HG02759 (cell line): Measurements from ENCODE around the gene HEMGN.

Source experiments
- ATAC-seq: cut with Tn5 transposase; IDR thresholded peaks from one replicate; pipeline ENCODE4 v1.9.1; 2021; ENCODE audit warnings: mild to moderate bottlenecking, moderate library complexity; ENCODE audit not compliant: unreplicated experiment

Gene HEMGN

DNA sequence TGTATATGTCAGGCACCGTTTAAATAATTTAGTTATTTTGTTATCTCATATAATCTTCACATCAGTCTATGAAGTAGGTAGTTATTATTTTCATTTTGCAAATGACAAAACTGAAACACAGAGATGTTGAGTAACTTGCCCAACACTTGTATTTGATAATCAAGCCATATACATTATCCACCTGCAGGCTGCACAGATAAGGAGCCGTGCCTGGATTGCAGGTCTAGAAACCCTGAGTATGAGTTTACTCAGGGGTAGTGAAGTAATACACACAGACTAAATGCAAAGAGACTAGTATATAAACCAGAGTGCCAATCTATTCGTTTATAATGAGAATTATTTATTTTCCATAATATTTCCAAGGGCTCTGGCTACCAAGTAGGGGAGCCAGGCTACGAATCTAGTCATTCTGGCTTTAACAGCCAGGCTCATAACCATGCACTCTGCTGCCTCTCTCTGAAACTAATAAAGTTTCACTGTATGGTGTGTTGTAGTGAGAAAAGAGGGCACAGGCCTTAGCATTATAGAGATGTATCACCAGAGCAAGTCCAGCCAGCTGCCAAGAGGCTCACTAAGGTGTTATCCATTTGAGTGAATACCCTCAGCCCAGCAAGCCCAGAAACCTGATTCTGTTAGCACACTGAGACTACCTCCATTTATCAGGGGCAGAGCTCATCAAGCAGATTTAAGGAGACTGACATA is 4.5 kb downstream of the HEMGN start:
- no peak for ATAC-seq

GRCh38 chr9:97930972-97931371 is 7.0 kb downstream of the HEMGN start:
- no peak for ATAC-seq

GRCh38 chr9:97928986-97929604 is 8.9 kb downstream of the HEMGN start:
- ATAC-seq, result no peak

DNA sequence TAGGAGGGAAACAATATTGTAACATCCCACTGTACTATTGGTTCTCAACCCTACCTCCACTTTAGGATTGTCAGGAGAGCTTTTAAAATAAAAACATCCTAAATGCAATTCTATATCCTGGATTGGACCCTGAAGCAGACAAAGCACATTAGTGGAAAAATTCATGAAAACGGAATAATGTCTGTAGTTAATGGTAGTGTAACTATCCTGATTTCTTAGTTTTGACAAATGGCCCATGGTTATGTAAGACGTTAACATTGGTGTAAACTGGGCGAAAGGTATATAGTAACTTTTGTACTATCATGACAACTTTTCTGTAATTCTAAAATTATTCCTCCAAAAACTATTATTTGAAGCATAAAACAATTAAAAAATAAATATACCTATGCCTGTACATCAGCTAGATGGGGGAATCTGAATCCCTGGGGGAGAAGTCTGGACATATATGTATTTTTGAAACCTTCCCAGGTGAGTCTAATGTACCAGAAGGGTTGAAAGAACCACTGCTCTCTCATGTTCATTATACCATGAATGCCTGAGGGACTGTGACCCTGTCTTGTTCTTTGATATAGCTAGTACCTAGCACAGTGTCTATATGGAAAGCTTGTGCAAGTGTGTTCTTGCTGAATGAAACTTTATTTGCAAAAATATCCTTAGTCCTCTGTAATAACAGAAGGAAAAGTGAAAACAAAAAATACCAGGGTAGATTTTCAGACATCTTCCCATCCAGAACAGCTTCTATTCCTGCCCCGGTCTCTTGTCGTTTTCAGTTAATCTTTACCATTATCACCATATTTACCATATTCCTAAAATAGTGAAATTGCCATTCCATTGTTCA is 12.3 kb downstream of the HEMGN start:
- ATAC-seq, result no peak

- ATAC-seq, result no peak
Measured at GRCh38 chr9:97924386-97924785, 13.6 kb downstream of the HEMGN start.

- ATAC-seq, result peak; percentile 28
Measured at GRCh38 chr9:97923529-97924108, 14.4 kb downstream of the HEMGN start.

- ATAC-seq, result peak; percentile 89
Measured at GRCh38 chr9:97921959-97922724, 15.8 kb downstream of the HEMGN start, which contains the start of gene TRMO. TSS of gene TRMO (minus strand) at chr9:97922500. CDS start at chr9:97922493, 7 bp downstream.

- ATAC-seq, result no peak
Measured at GRCh38 chr9:97919217-97919813, 18.7 kb downstream of the HEMGN start.

DNA sequence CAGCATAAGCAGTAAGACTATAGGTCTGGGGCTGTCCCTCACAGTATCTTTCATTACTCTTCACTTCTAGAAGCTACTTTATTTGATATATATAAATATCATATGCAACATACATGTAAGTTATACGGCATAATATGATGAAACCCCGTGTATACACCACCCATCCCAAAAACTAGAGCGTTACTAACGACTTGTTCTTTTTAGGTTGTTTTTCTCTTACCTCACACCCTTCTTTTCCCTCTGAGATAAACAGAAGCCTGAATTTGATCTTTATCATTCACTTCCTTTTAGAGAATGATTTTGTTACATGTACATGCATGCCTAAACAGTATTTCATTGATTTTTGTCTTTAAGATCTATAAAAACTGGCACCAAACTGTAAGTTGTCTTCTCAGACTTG is 19.4 kb downstream of the HEMGN start:
- no peak for ATAC-seq

DNA sequence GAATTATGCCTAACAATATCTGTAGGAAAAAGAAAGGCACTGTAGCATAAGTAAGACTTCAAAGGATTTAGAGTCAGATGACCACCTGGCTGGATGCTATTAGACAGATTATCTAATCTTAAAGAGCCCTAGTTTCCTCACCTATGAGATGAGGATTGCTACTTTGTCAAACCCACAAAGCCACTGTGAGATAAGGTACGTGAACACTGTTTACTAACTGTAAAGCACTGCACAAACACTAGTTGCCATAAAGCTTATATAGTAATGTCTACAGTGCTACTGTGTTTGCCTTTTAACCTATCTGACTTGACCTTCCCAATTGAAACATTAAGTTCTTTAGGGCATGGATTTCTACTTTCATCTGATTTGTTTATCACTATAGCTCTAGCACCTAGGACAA is 26.0 kb downstream of the HEMGN start:
- ATAC-seq, result no peak

DNA sequence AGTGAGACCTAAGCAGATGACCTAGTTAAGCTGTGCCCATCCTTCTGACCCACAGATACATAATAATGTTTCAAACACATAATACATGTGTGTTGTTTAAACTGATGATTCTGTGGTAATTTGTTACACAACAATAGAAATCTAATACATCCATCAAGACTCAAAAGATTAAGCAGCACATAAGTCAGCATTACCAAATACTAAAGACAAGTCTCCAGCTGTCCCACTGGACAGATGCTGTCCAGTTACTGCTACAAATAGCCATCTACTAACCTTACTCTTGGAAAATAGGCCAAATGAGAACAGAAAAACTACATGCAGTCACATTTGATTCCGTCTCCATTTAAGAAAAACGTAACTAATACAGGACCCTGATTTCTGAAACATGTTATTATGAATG is 26.4 kb downstream of the HEMGN start:
- ATAC-seq, result no peak

GRCh38 chr9:97910357-97910756 is 27.6 kb downstream of the HEMGN start:
- ATAC-seq, result no peak

GRCh38 chr9:97908705-97909104 is 29.3 kb downstream of the HEMGN start:
- ATAC-seq, result no peak

DNA sequence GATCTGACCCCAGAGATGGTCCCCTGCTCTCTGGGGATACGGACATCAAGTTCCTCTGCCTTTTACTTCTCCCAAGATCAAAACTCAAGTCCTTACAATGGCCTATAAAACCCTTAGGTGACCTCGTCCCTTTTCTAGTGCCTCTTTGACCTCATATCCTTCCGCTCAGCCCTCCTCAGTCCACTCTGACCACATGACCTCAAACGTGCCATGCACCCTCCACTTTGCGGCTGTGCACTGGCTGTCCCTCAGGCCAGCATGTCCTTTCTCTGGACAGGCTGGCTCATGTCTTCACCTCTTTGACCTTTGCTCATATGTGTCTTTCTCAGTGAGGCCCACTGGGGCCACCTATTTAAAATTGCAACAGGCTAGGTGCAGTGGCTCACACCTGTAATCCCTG is 30.3 kb downstream of the HEMGN start:
- no peak for ATAC-seq

- ATAC-seq, result no peak
Measured at GRCh38 chr9:97907046-97907445, 30.9 kb downstream of the HEMGN start.

- no peak for ATAC-seq
Measured at GRCh38 chr9:97906236-97906831, 31.6 kb downstream of the HEMGN start.

- ATAC-seq, result no peak
Measured at GRCh38 chr9:97905228-97905627, 32.7 kb downstream of the HEMGN start.

DNA sequence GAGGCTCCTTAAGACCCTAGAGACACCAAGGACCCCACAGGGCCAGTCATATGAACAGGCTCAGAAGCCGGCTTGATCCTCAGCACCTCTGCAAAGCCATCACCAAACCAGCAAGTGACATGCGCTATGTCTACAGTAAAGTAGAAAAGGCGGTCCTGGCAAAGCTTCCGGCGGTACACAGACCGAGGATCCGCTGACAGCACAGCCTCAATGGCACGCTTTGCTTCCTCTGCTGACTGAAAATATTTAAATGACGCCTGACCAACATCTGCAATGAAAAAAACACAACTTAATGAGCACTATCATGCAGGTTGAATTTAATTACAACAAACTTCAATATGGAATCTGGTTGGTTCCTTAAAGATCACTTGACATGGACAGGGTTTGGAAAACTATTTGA is 33.2 kb downstream of the HEMGN start:
- no peak for ATAC-seq

GRCh38 chr9:97903177-97903576 is 34.8 kb downstream of the HEMGN start:
- no peak for ATAC-seq
